Nephron progenitor cell (in vitro differentiated cells): Measurements from ENCODE around the gene GNG2.

ENCODE experiments used
- DNase-seq: peaks from one replicate; pipeline ENCODE4 v3.0.0; 2021
- H3K27ac Mint-ChIP-seq: 2 replicates; pipeline ENCODE4 v1.8.0; 2021; ENCODE audit warnings: mild to moderate bottlenecking, moderate library complexity, mixed read lengths
- H3K27me3 Mint-ChIP-seq: 2 replicates; pipeline ENCODE4 v1.8.0; 2021; ENCODE audit warnings: mild to moderate bottlenecking, low read depth, mixed read lengths; ENCODE audit not compliant: poor library complexity
- H3K36me3 Mint-ChIP-seq: 2 replicates; pipeline ENCODE4 v1.8.0; 2021; ENCODE audit warnings: low read depth, mixed read lengths
- H3K4me1 Mint-ChIP-seq: 2 replicates; pipeline ENCODE4 v1.8.0; 2021; ENCODE audit warnings: mixed read lengths
- H3K4me3 Mint-ChIP-seq: 2 replicates; pipeline ENCODE4 v1.8.0; 2021; ENCODE audit warnings: mild to moderate bottlenecking, moderate library complexity, mixed read lengths
- H3K9me3 Mint-ChIP-seq: 2 replicates; pipeline ENCODE4 v1.8.0; 2021; ENCODE audit warnings: mild to moderate bottlenecking, moderate library complexity, mixed read lengths
- TF ChIP-seq, protein P1 (sequence below): fragments of 200-600 bp; sonication (generic); IDR thresholded peaks from 2 replicates; pipeline ENCODE4 v1.5.0; 2021; ENCODE audit warnings: antibody characterized with exemption

GNG2 gene

DNA sequence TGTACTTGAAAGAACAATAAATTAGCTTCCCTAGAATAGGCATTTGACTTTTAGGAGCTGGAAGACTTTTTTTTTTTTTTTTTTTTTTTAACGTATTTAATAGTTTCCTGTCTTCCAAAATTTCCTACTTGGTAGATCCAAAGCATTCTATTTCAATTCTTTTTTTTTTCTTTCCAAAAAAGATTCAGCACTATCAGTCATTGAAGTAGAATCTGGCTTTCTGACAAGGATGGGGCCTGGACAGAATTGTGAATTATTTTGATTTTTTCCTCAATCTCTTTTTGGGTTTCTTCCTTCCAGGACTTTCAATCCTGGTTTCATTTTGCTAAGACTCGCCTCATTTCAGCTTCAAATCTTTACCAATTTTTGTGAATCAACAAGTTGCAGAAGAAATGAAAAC is 21.2 kb downstream of the GNG2 start:
- TF ChIP-seq, protein P1, sequence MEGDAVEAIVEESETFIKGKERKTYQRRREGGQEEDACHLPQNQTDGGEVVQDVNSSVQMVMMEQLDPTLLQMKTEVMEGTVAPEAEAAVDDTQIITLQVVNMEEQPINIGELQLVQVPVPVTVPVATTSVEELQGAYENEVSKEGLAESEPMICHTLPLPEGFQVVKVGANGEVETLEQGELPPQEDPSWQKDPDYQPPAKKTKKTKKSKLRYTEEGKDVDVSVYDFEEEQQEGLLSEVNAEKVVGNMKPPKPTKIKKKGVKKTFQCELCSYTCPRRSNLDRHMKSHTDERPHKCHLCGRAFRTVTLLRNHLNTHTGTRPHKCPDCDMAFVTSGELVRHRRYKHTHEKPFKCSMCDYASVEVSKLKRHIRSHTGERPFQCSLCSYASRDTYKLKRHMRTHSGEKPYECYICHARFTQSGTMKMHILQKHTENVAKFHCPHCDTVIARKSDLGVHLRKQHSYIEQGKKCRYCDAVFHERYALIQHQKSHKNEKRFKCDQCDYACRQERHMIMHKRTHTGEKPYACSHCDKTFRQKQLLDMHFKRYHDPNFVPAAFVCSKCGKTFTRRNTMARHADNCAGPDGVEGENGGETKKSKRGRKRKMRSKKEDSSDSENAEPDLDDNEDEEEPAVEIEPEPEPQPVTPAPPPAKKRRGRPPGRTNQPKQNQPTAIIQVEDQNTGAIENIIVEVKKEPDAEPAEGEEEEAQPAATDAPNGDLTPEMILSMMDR, result no peak
- no peak for DNase-seq
- no peaks in the 10 kb centered on the region for H3K9me3 Mint-ChIP-seq
- peaks cover 55% of the 10 kb centered on the region for H3K4me1 Mint-ChIP-seq
- H3K4me3 Mint-ChIP-seq, result no peak overlapping the region
- H3K36me3 Mint-ChIP-seq, result peaks cover 11% of the 10 kb centered on the region
- H3K27ac Mint-ChIP-seq, result no peak overlapping the region
- H3K27me3 Mint-ChIP-seq, result no peaks in the 10 kb centered on the region

DNA sequence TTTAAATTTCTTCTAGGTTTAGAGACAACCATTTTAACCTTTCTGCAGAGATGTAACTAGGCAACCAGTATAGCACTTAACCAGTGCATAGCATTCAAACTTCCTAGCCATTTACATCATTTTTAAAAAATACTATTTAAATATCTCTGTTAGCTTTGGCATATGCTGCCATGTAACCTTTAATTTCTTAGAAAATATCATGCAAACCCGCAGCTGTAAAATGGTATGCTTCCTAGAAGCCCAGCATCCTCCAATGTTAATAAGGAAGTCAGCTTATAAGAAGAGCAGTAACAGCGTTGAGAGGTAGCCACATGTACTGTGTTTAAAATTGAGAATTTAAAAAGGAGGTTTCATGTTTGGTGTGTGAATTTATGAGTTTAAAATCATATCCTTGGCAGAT is 22.8 kb downstream of the GNG2 start:
- H3K9me3 Mint-ChIP-seq, result no peaks in the 10 kb centered on the region
- no peak for DNase-seq
- H3K27ac Mint-ChIP-seq, result no peak overlapping the region
- no peaks in the 10 kb centered on the region for H3K27me3 Mint-ChIP-seq
- H3K4me3 Mint-ChIP-seq, result no peak overlapping the region
- peaks cover 42% of the 10 kb centered on the region for H3K4me1 Mint-ChIP-seq
- peaks cover 11% of the 10 kb centered on the region for H3K36me3 Mint-ChIP-seq
- TF ChIP-seq, protein P1, result no peak

DNA sequence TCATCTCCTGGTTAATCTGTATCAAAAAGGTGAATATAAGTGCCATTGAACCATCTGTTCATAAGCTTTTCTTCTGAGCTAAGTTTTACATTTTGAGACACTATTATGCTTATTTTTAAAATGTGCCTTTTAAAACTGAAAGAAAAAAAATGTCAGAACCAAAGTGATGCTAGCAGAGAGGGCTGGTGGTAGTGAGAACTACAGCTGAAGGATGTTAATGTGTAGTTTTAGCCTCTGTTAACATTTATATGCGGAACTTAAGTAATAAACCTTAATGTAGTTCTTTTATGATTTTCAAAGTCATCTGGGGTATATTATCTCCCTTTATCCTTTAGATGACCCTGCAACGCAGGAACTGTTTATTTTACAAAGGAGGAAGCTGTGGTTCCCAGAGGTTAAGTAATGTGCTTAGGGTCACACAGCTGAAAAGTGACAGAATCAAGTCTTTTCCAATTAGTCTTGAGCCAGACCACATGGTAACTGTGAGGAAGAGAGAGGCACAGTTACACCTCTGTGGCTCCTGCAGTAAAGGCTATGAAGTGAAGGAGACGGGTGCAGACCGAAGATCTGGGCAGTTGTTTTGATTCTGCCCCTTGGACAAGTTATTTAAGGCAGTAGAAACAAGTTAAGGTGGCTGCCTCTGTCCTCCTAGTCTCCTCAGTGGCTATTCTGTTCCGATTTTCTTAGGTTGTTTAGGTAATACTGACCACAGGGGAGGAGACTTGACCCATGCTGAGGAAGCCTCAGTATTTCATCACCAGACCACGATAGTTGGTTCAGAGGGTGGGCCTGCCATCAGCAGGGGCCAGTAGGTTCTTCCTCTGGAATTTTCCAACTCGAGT is 23.9 kb downstream of the GNG2 start:
- no peaks in the 10 kb centered on the region for H3K9me3 Mint-ChIP-seq
- peak overlapping the region; percentile 95 for H3K27ac Mint-ChIP-seq
- no peak for DNase-seq
- H3K27me3 Mint-ChIP-seq, result no peaks in the 10 kb centered on the region
- H3K4me1 Mint-ChIP-seq, result peaks cover 39% of the 10 kb centered on the region
- TF ChIP-seq, protein P1, result no peak
- H3K4me3 Mint-ChIP-seq, result no peak overlapping the region
- peaks cover 11% of the 10 kb centered on the region for H3K36me3 Mint-ChIP-seq

DNA sequence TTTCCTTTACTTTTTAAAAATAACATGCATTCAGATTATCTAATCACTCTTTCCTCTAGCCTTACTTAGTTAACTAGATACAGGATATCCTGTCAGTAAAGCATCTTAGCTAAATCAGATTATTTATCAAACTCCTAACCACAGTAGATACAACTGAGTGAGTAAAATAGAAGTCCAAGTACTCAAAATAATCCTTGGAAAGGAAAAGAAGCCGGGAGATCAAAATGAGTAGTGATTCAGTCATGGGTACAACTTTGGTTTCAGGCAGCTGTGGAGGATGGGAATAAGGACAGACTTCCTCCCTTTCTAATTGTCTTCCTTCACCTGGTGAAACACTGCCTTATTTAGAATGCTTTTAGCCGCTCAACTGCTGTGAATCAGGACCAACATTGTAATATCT is 29.4 kb downstream of the GNG2 start:
- Mint-ChIP-seq H3K4me3 (no peak overlapping the region), H3K36me3 (peaks cover 6% of the 10 kb centered on the region), H3K27ac (no peak overlapping the region), H3K4me1 (peaks cover 11% of the 10 kb centered on the region), H3K27me3 (no peaks in the 10 kb centered on the region), H3K9me3 (no peaks in the 10 kb centered on the region)
- TF ChIP-seq, protein P1, result no peak
- DNase-seq, result no peak

- no peak overlapping the region for H3K4me3 Mint-ChIP-seq
- no peaks in the 10 kb centered on the region for H3K27me3 Mint-ChIP-seq
These were observed 33.8 kb downstream of the GNG2 start for GRCh38 chr14:51894250-51894649.

More at GRCh38 chr14:51894250-51894649, 33.8 kb downstream of the GNG2 start:
- TF ChIP-seq, protein P1, result no peak
- Mint-ChIP-seq H3K4me1 (peaks cover 6% of the 10 kb centered on the region), H3K9me3 (no peaks in the 10 kb centered on the region), H3K36me3 (peaks cover 5% of the 10 kb centered on the region), H3K27ac (no peak overlapping the region)
- no peak for DNase-seq
